Measurements from ENCODE around the gene ARGLU1.

The ARGLU1 gene

DNA sequence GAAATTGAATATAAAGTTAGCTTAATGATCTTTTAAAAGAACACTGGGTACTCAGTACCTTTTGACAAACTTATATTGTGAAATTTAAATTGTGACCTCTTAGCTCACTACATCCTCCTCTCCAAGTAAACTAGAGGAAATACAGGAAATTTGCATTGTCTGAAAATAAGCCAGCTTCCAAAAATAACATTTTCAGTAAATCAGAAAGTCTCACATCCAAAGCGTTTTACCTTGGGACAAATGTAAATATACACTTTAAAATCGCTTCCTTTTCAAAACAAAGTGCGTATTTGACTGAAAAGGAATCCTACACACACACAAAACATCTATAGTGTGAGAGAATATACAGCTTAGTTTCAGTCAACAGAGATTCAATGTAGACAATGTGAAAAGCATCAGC, 30.4 kb downstream of the ARGLU1 start:
- no peak for DNase-seq

GRCh38 chr13:106536244-106537034, 31.5 kb downstream of the ARGLU1 start:
- DNase-seq, result peak; percentile 85

- peak; percentile 91 for DNase-seq
Observed at GRCh38 chr13:106535552-106536243, 32.2 kb downstream of the ARGLU1 start, which contains the start of gene EFNB2. Gene EFNB2 (minus strand): TSS chr13:106535662. CDS start chr13:106534964, 698 bp downstream.

DNA sequence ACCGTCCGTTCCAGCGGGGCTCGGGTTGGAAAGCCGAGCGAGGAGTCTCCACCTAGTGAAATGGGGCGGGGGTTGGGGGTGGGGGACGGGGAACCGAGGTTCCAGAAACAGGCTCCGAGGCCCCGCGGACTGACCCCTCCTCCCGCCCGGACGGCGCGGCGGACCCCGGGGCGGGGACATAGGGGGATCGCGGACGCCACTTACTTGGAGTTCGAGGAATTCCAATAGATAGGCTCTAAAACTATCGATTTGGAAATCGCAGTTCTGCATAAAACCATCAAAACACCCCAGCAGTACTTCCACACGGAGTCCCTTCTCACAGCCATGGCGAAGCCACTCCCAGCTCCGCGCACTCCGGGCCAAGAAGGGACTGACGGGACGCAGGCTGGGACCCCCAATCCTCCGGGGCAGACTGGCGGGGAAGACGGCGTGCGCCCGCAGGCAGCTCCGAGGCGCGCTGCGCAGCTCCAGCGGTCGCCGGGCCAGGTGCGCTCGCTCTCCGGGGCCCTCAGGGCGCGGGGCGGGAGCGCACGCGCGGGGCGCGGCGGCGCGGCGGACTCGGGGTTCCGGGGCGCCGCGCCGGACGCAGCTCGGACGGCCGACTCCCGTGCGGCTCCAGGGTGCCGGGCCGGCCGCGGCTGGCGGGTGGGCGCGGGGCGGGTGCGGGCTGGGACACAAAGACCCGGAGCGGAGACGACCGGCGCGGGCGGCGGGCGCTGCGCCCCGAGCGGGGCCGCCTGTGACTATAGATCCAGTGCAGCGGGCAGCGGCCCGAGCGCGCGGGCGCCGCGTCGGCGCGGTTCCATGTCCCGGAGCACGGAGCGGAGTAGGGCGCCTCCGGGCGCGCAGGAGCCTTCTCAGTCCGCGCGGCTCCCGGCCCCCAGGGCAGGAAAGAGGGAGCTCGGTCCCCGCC, 33.0 kb downstream of the ARGLU1 start:
- DNase-seq, result no peak

DNA sequence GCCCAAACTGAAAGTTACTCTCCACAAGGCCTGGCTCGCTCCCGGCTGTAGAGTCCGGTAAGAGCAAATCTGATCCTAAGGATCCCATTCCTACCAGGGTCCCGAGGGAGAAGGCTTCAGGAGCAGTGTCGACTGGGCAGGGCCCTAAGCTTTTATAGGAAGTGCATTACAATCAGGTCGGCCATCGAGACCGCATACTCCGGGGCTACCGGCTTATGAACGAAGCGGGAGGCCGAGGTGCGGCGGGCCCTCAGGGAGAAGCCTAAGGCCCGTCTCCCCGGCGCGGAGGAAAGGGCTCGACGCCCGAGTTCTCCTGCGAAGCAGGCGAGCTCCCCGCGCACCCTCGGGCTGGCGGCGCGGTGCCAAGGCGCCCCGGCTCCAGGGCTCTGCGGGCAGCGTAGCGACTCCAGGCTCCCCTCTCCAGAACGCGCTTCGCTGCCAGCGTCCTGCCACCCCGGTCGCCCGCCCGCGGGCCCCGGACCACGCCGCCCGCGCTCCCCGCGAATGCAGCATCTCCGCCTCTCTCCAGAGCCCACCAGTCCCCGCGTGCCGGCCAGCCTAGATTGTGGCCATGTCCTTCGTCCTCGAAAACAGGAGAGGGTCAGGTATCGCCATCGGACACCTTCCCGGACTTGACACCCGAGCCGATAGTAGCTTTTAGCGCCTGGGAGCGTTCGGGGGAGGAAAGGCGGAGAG, 33.8 kb downstream of the ARGLU1 start:
- no peak for DNase-seq

- DNase-seq, result peak; percentile 55
Observed at GRCh38 chr13:106533101-106533942, 34.6 kb downstream of the ARGLU1 start.

GRCh38 chr13:106532111-106532929, 35.6 kb downstream of the ARGLU1 start:
- DNase-seq, result no peak

DNA sequence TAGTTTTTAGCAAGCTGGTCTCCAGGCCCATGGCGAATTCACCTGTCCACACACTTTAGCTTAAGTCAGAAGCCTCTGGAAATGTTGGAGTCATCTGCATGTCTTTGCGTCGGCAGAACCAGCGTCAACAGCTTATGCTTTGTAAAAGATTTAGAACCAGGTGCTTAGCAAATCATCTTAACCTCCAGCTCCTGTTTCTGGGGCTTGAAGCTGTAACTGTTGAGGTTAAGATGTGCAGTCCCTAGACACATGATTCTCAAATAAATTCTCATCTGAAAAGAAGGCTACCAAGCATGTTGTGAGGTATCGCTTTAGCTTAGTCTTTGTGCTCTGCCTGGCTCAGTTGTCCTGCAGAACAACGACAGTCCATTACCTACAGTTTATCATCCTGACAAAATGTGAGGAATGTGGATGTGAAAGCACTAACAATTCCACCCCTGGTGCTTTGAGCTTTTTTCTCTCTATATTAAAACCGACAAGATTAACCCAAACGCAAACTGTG, 36.9 kb downstream of the ARGLU1 start:
- no peak for DNase-seq

DNA sequence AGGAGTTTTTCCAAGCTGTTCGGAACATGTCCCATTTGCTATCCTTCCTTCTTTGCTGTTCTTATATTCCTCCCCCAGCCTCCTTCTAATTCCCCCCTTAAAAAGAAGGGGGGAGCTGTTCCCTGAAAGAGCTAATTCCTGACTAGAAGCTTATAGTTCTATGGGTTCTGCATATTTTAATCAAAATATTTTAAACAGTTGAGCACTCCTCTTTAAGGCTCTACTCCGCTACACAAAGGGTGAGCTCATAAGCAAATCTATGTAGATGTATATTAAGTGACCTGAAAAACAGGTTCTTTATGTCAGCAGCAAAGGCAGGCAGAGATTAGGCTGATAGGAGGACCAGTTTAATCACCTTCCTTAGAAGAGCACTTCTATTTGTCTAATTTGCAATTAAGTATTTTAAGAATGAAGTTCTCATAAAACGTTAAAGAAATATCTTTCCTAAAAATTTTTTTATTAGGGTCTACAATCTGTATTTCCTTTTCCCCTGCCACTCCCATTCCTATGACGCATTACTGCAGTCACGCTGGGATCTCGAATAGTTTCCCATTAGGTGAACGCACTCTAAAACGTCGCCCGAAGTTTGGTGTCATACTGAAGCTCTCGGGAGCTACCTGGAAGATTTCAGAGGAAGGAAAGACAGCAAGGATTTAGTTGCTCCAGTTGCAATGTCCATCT, 37.6 kb downstream of the ARGLU1 start:
- no peak for DNase-seq

DNA sequence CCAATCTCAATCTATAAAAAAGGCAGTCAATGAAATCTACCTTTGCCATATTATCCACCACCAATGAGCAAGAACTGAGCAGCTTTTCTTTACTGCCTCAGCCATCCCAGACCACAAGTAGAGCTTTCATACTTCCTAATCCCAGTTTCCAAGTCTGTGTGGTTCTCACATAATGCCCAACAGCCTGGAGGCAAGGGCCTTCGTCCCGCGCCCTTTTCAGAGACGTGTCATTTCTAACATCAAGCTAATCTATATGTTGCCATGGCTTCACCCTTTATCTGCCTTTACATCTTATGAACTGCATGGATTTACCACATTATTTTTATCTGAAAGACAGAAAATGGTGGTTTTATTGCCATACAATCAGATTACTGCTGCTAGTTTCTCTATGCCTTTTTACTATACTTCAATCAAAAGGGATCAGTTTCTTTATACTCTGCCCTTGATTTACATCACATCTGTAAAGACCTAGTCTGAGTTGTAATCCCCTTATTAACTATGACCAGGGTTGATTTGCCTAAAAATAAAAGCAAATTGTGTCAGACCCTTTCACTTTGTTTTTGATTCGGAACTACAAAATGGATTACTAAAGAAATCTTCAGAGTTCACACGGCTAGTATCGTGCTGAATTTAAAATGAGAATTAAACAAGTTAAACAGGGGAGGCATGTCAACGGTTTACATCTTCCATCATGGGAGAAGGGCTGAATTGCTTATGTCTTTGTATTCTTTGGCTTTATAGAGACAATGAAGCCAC, 38.3 kb downstream of the ARGLU1 start:
- DNase-seq, result no peak

DNA sequence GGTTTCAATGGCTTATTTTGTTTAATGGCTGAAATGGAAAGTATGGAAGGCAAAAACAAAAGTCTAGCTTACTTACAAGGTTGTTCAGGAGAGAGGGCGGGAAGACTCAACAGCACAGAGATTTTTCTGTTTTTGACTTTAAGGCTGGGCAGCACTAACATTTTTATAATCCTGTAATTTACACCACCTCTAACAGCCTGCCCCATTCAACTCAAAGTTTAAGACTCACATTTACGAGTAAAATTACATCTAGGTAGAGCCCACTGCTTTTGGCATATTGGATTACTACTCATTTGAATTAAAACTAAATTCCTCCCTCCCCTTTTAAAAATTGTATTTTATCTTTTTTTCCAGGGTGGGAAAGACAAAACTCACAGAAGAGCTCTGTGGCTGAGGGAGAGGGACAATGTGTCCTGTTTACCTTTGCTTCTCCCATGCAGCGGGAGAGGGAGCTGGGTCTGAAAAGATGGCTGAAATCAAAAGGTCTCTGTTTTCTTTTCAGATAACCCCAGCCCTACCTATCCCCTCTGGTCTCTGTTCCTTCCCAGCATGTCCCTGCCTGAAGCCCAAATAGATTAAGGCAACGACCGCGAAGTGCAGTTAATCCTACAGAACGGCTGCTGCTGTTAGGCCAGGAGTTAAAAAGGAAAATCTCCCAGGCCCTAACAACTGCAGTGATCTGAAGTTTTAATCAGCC, 39.1 kb downstream of the ARGLU1 start:
- no peak for DNase-seq

GRCh38 chr13:106527826-106528225, 40.1 kb downstream of the ARGLU1 start:
- no peak for DNase-seq

GRCh38 chr13:106527445-106527801, 40.5 kb downstream of the ARGLU1 start:
- DNase-seq, result no peak

DNA sequence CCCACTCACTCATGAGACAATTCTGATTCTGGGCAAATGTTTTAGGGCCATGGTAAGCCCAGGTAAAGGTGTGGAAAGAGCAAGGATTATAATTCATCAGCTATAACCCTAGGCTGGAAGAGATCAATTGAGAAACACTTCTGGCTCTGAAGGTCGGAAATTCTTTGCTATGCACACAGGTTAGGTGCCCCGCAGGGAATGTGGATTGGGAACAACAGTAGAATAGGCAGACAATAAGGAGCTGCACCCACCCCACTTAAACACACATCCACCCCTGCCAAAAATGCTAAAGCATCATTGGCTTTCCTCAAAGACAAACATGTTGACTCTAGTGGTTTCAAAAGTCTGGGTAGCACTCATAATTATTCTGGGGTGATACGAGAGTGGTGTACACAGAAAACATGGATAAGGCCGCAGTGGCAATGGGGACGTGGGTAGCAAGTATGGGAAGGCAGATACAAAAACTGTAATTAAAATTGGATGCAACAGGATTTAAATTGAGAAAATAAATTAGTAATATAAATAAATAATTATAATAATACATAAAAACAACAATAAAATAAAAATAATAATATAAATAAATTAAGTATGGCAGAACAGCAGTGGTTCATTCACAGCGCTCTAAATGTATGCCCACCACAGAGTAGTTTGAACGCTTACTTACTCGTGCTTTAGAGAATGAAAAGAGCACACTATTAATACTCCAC, 41.0 kb downstream of the ARGLU1 start:
- no peak for DNase-seq

- DNase-seq, result no peak
Observed at GRCh38 chr13:106525865-106526264, 42.1 kb downstream of the ARGLU1 start.

DNA sequence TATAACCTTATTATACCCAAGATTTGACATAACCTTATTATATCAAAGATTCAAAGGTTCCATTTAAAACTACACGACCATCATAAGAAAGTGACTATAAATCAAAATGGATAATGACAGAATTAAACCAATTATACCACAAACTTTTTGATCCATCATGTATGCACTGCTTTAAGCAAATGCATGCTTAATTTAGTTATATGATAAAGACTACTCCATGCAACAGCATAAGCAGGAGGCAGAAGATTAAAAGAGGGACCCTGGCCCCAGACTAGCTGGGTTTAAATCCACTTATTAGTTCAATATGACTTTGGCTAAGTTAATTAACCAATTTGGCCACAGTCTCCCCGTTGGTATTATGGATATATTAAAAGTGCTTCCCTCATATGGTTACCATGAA, 43.8 kb downstream of the ARGLU1 start:
- no peak for DNase-seq

DNA sequence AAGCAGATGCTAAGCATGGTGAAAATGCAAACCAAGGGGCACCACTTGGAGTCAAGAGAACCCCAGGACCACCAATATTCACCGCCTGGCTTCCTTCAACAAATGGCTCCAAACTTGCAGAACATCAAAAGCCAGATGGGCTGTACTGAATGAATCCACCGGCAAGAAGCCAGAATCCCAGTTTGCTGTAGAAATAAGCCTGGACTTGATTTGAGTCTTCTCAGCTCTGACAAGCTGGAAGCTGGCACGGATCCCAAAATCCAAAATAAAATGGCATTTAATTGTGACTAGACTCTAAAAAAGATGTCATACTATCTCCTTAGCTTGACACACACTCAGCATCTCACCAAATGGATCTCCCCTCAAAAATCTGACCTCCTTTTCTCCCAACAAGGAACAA, 44.4 kb downstream of the ARGLU1 start:
- no peak for DNase-seq
